K562 (cell line): ENCODE data around the gene ATP2B1. TPM values are rescaled to one million over a fixed set of nuclear protein-coding genes. Genes with fewer than 3 reads are reported as not detected.
A peak's percentile ranks its signal among the peaks of the same experiment; 100 is the strongest.

Source experiments
- ARID3A ChIP-seq: IDR thresholded peaks from 2 replicates; pipeline ENCODE4 v1.6.1; 2012; ENCODE audit warnings: low read depth, low read length, improper control_type of control experiment, borderline replicate concordance
- ATF3 ChIP-seq, 2 experiments: fragments of 450-650 bp in 1 of 2; sonication (generic) in 1 of 2; formaldehyde crosslinking in 1 of 2; IDR thresholded peaks in 1 of 2; conservative IDR thresholded peaks in 1 of 2; 2 replicates each; pipeline versions ENCODE4 v1.6.1 to v1.8.1; 2016 to 2023; ENCODE audit warnings: mild to moderate bottlenecking in 2 of 2, moderate library complexity in 2 of 2, inconsistent platforms in 1 of 2, missing genetic modification reagents in 1 of 2
- BHLHE40 ChIP-seq: IDR thresholded peaks from 2 replicates; pipeline ENCODE4 v1.6.1; 2011; ENCODE audit warnings: low read length, improper control_type of control experiment
- ELK3 ChIP-seq: fragments of 450-650 bp; formaldehyde crosslinking; IDR thresholded peaks from 2 replicates; pipeline ENCODE4 v1.4.0; 2020; ENCODE audit warnings: mild to moderate bottlenecking
- GATAD2A ChIP-seq: fragments of 450-650 bp; IDR thresholded peaks from 2 replicates; pipeline ENCODE4 v1.6.1; 2017
- HES1 ChIP-seq: fragments of 450-650 bp; IDR thresholded peaks from 2 replicates; pipeline ENCODE4 v1.6.1; 2016; ENCODE audit warnings: low read depth, mild to moderate bottlenecking, moderate library complexity
- LEF1 ChIP-seq: fragments of 450-650 bp; IDR thresholded peaks from 2 replicates; pipeline ENCODE4 v1.6.1; 2016; ENCODE audit warnings: mild to moderate bottlenecking
- NCOA1 ChIP-seq: fragments of 450-650 bp; IDR thresholded peaks from 2 replicates; pipeline ENCODE4 v1.6.1; 2016; ENCODE audit warnings: low read depth
- NEUROD1 ChIP-seq: fragments of 150-350 bp; IDR thresholded peaks from 2 replicates; pipeline ENCODE4 v1.6.1; 2014; ENCODE audit warnings: borderline replicate concordance, low read length, low read depth; ENCODE audit not compliant: partially characterized antibody
- NFIC ChIP-seq: fragments of 450-650 bp; IDR thresholded peaks from 2 replicates; pipeline ENCODE4 v1.6.1; 2017; ENCODE audit warnings: mild to moderate bottlenecking, inconsistent platforms
- PBX2 ChIP-seq, 2 experiments: IDR thresholded peaks in 1 of 2; conservative IDR thresholded peaks in 1 of 2; 2 replicates each; pipeline ENCODE4 v1.6.1; 2016; ENCODE audit warnings: low read depth in 2 of 2, mild to moderate bottlenecking in 1 of 2, missing compliant biosample characterization in 1 of 2, missing genetic modification characterization in 1 of 2, moderate library complexity in 1 of 2
- RNF2 ChIP-seq: sonication (generic); IDR thresholded peaks from 2 replicates; pipeline ENCODE4 v1.6.1; 2016
- SETDB1 ChIP-seq: IDR thresholded peaks from one replicate; pipeline ENCODE4 v1.6.1; 2012; ENCODE audit warnings: low read length, control low read depth, inconsistent platforms
- TEAD4 ChIP-seq, 2 experiments: sonication (generic) in 1 of 2; formaldehyde crosslinking in 1 of 2; IDR thresholded peaks; 2 replicates each; pipeline versions ENCODE4 v1.6.1 to v1.8.0; 2012 to 2022; ENCODE audit warnings: borderline replicate concordance in 1 of 2, inconsistent platforms in 1 of 2, low read length in 1 of 2, mild to moderate bottlenecking in 1 of 2, missing genetic modification reagents in 1 of 2
- ZEB2 ChIP-seq: fragments of 450-650 bp; IDR thresholded peaks from 2 replicates; pipeline ENCODE4 v1.6.1; 2016
- ZNF175 ChIP-seq: fragments of 200-800 bp; sonication (Bioruptor generic); IDR thresholded peaks from 2 replicates; pipeline ENCODE4 v1.6.1; 2016; ENCODE audit warnings: low read depth, mild to moderate bottlenecking, missing genetic modification characterization, missing compliant biosample characterization
- ZNF23 ChIP-seq: fragments of 250-450 bp; sonication (Bioruptor Pico); IDR thresholded peaks from 2 replicates; pipeline ENCODE4 v1.4.0; 2020; ENCODE audit warnings: mild to moderate bottlenecking
- ZNF75A ChIP-seq: fragments of 450-650 bp; formaldehyde crosslinking; IDR thresholded peaks from 2 replicates; pipeline ENCODE4 v1.4.0; 2020; ENCODE audit warnings: mild to moderate bottlenecking
- ZZZ3 ChIP-seq: fragments of 450-650 bp; IDR thresholded peaks from 2 replicates; pipeline ENCODE4 v1.6.1; 2016; ENCODE audit warnings: antibody characterized with exemption, mild to moderate bottlenecking, moderate library complexity
- polyA plus RNA-seq, 8 experiments: library from polyadenylated mRNA; depleted of rRNA in 4 of 8; stranded (reverse) in 5 of 8; unstranded in 3 of 8; fragments of >200 nt; fragmentation: Nextera tagmentation in 2 of 8; fragmentation: Illumina TruSeq in 1 of 8; extraction: Ambion mirVana in 2 of 8; extraction: Trizol in 1 of 8; gene quantifications; 2 replicates each; pipeline versions ENCODE4 v1.2.1 to v1.2.3, GENCODE V29; 2011 to 2014; ENCODE audit warnings: inconsistent platforms in 1 of 8, missing spikeins in 1 of 8
- total RNA-seq, 7 experiments: library from RNA; depleted of rRNA in 6 of 7; stranded (reverse); fragments of >200 nt in 6 of 7; fragmentation: Illumina TruSeq in 2 of 7; extraction: Trizol in 2 of 7; gene quantifications; 2 replicates each; pipeline versions ENCODE4 v1.2.1 to v1.2.3, GENCODE V29; 2011 to 2021; ENCODE audit warnings: low replicate concordance in 1 of 7

The ATP2B1 gene
- total and polyA plus RNA-seq, 9 of the 15 experiments (the other 6 are each of a cell fraction or from before 2014, with no cell fraction given), result 8.6 to 39.0 (median 27.8) TPM

- peak; percentile 58; the same call in 1 of the 2 replicates for TF ChIP-seq HES1
- peak; percentile 96 for TF ChIP-seq TEAD4 (IDR thresholded peaks at IDR 0.05; ENCODE audit: low read length)
- no peak for TF ChIP-seq TEAD4 (CRISPR knock-in tag; IDR thresholded peaks at IDR 0.05; ENCODE audit: borderline replicate concordance)
- no peak for TF ChIP-seq SETDB1
- peak; percentile 74 for TF ChIP-seq NEUROD1
- no peak for TF ChIP-seq ELK3 (CRISPR knock-in tag)
- TF ChIP-seq LEF1, result peak; percentile 95
- no peak for TF ChIP-seq ZNF23 (CRISPR knock-in tag)
- TF ChIP-seq NFIC, result peak; percentile 74
- TF ChIP-seq GATAD2A, result 0 out of 2 replicates have a peak, but pooled peaks have one; percentile 34
- TF ChIP-seq ARID3A, result peak; percentile 66; the same call in 1 of the 2 replicates
- TF ChIP-seq PBX2 (CRISPR knock-in tag; IDR thresholded peaks at IDR 0.05; ENCODE audit: low read depth), result no peak
- peak; percentile 32; the same call in 1 of the 2 replicates for TF ChIP-seq PBX2 (tag; conservative IDR thresholded peaks at IDR 0.05; ENCODE audit: low read depth)
- TF ChIP-seq ATF3 (IDR thresholded peaks at IDR 0.05), result no peak
- no peak for TF ChIP-seq ATF3 (CRISPR knock-in tag; conservative IDR thresholded peaks at IDR 0.05)
- no peak for TF ChIP-seq ZZZ3
- TF ChIP-seq ZNF175 (CRISPR knock-in tag), result peak; percentile 55; the same call in 1 of the 2 replicates
- peak; percentile 85 for TF ChIP-seq RNF2
- TF ChIP-seq BHLHE40, result peak; percentile 48; the same call in 1 of the 2 replicates
- peak; percentile 67; the same call in 1 of the 2 replicates for TF ChIP-seq ZEB2
- peak; percentile 76 for TF ChIP-seq NCOA1
- no peak for TF ChIP-seq ZNF75A (CRISPR knock-in tag)
Observed at GRCh38 chr12:89540586-89540985, 168.1 kb downstream of the ATP2B1 start (continued).
